HG03439 (cell line): ENCODE results near the gene DNAJB14.
"Not testable (repeated sequence)": the region's sequence is repeated elsewhere in the genome, so short reads cannot be mapped to it uniquely, and the experiment has no call there.

Experiments
- ATAC-seq: cut with Tn5 transposase; IDR thresholded peaks from one replicate; pipeline ENCODE4 v1.9.1; 2021; ENCODE audit warnings: mild to moderate bottlenecking, moderate library complexity; ENCODE audit not compliant: unreplicated experiment

DNAJB14 gene

DNA sequence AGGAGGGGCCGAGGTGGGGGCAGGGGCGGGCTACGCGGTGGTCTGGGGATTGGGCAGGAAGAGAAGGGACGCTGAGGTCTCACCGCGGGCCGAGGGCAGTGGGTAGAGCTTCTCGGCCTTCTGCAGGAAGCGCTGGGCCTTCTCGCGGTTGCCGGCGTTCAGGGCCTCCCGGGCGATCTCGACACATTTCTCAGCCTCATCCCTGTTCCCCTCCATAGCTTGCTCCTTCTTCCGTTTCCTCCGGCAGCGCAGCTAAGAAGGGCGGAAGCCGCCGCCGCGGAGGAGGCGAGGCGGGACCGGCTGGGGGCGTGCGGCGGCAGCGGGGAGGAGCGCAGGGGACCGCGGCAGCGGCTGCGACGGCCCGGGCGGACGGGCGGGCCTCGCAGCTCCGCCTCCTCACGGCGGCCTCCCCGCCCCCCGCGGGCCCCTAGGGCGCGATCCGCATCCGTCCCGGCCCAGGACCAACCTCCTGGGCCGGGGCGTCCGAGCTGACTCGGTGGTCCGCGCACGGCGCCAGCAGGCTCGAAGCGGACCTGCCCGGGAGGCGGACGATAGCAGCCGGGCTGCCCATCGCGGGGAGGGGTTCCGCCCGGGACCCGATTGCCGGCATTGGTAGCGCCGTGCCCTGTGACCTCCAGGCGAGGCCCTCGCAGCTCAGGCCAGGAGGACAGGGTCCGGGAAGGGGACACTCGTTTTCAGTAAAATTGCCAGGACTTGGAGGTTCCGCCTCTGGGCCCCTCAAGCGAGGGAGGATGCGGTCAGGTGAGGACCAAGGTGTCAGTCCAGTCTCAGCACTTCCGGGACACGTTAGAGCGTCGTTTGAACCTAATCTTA lies at the start of gene DNAJB14:
TSS of gene DNAJB14 (minus strand) at position 263 of the 834 bp plus-strand sequence. CDS start at position 216, 47 bp downstream.
- ATAC-seq, result peak; percentile 40

DNA sequence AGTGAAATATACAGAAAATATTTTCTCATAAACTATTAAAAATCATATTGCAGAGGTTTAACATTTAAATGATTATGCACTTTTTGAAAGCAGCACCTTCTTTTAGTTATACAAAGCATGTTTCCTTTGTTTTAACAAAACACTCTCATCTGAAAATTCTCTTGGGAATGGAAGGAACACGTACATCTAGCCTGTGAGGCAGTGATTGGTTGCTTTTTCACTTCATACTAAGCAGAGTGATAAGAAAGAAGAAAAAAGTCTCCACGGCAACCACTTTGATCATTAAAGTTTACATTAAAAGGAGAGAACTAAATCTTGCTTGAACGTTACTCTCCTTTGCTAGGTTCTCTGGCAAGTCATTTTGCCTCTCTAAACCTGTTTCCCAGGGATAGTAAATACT lies 45.3 kb upstream of the DNAJB14 start:
- ATAC-seq, result no peak

DNA sequence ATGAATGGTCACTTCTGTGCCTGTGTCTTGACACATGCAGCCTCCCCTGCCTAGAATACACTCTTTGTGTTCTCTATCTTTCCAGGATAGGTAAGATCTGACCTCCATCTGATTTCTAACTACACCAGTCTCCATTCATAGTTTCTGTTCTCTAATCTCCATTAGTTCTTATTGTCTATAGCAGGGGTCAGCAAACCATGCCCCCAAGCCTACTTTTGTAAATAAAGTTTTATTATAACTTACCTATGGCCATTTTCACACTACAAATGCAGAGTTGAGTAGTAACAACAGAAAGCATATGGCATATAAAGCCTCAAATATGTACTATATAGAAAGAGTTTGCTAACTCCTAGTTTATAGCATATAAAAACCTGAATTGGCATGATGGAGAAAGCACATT lies 41.3 kb upstream of the DNAJB14 start:
- no peak for ATAC-seq

DNA sequence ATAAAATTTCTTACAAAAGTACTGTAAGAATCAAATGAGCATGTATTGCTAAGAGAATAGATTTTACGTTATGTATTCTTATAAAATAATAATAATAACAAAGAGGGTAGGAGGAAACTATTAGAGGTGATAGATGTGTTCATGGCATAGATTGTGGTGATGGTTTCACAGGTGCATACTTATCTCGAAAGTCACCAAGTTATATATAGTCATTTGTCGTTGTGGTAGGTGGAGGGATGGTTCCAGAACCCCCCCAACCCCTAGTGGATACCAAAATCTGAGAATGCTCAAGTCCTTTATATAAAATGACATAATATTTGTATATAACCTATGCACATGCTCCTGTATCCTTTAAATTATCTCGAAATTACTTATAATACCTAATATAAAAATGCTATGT lies 40.4 kb upstream of the DNAJB14 start:
- ATAC-seq, result no peak

DNA sequence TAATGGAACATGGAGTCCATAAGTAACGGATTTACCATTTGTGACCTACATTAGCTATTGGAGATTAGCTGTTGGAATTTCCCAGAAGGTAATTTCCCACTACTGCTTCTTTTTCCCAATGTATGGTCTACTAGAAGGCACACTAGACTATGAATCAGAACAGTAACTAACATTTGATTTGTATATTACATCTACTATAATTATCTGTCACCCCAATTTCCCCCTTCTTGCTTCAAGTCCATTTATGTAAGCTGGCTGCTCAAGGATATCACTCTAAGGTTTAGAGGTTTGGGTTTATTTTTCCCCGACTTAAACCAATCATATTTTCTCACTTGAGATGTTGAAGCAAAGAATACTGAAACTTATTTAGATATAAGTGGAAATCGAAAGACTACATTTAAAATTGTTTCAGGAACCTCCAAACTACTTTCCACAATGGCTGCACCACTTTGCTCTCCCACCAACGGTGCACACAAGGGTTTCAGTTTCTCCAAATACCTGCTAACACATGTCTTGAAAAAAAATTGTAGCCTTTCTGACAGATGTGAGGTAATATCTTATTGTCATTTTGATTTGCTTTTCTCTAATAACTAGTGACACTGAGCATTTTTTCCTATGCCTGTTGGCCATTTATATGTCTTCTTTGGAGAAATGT lies 37.0 kb upstream of the DNAJB14 start:
- no peak for ATAC-seq

DNA sequence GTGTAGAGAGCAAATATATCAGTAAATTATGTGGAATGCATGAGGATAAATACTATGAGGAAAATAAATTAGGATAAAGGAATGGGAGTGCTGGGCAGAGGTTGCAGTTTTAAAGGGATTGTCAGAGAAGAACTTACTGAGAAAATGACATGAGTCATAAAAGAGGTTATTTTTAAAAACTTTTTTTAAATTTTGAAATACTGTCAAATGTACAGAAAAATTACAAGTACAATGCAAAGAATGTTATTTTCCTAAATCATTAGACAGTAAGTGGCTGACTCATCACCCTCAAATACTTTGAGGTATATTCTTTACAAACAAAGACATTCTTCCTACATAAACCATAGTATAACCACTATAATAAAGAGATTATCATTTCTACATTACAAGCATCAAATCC lies 33.5 kb upstream of the DNAJB14 start:
- ATAC-seq, result no peak

DNA sequence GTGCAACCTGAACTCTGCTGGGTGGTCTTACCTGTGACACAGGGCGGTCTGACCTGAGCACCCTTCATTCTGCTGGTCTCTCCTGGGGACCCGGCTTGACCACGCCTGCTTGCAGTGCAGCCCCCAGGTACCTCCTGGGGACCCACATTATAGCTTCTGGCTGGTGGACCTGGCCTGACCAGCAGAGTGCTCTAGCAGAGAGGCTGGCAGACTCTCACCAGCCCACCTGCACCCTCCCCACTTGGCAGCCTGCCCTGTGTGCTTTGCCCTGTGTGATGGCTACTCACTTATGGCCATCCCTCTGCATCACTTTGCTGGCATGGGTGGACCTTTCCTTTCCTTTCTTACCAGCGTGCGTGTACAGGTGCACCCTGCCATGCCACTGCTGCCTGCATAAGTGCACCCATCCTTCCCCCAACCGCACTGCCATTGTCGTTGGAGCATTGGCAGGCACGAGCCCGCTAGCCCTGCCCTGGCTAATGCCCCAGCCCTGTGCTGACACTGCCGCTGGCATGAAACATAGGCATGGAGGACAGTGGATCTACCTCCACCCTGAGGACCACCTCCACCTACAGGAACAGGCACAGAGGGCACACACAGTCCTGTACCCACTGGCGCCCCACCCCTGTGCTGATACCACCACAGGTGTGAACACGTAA lies 25.2 kb upstream of the DNAJB14 start:
- ATAC-seq, result no peak

DNA sequence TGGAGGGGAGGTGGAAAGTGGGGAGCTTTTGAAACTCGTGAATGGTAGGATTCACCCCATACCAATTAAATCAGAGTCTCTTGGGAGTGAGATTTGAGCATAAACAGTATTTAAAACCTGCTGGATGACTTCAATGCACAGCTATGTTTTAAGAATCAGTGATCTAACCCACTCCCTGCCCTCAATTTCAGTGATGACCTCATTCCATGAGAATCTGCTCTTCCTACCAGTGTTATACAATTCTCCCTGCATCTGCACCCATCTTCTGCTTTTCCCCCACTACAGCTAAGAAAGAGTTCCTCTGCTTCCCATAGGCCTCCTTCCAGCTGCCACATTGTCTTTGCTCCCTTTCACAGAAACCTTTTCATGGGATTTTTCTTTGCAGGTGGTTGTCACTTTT lies 21.9 kb upstream of the DNAJB14 start:
- no peak for ATAC-seq

DNA sequence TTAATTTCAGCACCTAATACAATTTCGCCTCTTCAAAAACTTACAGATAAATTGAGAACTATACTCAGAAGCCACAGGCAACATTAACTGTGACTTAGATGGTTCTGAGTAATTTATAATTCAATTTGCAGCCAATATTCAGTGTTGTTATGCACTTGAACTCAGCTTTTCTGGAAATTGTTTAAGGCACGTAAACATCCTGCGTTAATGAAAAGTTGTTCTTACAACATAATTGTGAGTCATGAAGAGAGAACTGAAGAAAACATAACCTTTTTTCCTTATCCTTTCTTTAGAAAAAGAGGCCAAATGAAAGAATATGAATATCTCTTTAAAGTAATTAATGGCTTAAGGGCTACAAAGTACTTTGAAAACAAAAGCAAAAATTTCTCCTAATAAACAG lies 20.3 kb upstream of the DNAJB14 start:
- no peak for ATAC-seq

DNA sequence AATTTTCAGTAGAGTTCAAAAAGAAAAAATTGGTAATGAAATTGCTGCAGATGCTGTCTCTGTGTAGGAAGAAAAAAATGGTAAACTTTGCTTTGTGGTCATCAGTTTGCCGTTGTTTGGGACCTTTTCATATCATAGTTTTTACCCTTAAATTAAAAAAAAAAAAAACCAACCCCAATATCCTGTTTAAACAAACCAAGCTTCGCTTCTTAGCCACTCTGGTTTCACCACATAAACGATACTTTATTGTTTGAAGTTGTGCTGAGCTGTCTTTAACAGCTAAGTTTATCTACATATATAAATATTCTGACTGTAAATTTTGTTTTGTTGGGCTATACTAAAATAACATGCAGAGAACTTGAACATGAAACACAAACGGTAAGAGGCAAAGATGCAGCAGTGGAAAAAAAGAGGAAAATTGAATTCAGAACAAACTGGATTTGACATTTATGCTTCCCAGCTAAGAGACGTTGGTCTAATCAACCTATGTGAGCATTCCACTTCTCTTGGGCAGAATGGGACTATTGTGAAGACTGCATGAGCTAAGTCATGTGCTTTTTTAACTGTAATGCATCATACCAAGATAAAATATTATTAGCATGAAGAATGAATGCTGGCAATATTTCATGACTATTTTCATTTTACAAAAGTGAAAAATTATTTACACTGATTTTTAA lies 19.4 kb upstream of the DNAJB14 start:
- no peak for ATAC-seq

DNA sequence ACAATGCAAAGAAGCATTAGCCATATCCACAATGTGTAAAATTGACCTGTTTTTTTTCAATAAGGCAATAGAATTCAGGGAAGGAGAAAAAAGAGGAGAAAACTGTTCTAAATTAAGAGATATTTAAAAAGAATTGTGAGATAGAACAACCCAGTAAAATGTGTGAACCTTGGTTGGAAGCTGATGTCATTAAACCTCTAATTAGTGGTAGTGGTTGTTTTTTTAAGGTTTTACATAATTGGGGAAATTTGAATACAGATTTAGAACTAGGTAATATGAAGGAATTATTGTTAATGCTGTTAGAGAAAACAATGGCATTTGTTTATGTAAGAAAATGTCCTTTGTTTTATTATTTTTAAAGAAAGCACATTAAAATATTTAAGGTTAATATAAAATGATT lies 18.8 kb upstream of the DNAJB14 start:
- no peak for ATAC-seq

DNA sequence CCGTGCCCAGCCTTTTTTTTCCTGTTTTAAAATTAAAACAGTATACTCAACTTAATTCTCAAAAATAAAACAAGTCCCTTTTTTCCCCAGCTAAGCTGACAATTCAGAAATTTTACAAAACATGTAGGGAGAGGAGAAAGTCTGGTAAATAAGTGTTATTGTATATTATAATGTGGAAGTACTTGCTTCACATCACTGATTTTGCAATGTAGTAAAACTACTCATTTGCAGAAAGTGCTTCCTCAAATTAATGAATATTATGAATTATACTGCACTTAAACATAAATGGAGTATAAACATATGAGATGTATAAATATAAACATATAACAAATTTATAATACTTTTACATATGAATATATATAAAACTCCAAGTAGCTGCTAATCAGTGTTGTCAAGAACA lies 15.3 kb upstream of the DNAJB14 start:
- no peak for ATAC-seq

DNA sequence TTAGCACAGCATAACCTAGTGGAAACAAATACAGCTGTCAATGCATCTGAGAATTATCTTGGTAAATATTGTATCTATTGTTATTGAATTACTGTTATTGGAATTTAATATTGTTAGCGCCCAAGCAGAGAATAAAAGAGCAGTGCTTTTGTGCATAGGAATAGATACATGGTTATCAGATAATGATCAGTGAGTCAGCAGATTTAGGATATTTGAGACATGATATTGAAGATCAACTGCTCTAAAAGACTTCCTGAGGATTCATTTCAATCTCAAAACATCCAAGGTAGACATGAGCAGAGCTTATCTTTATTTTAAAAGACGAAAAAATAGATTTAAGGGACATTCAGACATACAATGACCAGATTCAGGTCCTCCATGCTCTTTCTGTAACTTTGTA lies 14.2 kb upstream of the DNAJB14 start:
- no peak for ATAC-seq

DNA sequence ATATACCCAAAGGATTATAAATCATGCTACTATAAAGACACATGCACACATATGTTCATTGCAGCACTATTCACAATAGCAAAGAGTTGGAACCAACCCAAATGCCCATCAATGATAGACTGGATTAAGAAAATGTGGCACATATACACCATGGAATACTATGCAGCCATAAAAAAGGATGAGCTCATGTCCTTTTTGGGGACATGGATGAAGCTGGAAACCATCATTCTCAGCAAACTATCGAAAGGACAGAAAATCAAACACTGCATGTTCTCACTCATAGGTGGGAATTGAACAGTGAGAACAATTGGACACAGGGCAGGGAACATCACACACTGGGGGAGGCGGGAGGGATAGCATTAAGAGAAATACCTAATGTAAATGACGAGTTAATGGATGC lies 11.8 kb upstream of the DNAJB14 start:
- not testable (repeated sequence) for ATAC-seq

DNA sequence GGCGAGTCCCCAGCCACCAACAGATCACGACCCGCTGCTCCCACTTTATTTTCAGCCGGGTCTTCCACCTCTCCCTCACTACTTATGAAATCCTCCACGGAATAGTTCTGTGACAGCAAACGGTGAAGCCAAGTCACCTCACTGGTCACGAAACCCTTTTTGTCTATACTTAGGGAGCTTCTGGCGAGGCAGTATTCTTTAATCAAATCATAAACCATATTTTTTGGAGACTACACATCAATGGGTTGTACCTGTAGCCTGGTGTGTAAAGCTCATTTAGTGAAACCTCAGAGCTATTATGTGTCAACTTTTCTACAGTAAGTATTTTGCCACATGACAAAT lies 4.5 kb upstream of the DNAJB14 start:
- no peak for ATAC-seq

DNA sequence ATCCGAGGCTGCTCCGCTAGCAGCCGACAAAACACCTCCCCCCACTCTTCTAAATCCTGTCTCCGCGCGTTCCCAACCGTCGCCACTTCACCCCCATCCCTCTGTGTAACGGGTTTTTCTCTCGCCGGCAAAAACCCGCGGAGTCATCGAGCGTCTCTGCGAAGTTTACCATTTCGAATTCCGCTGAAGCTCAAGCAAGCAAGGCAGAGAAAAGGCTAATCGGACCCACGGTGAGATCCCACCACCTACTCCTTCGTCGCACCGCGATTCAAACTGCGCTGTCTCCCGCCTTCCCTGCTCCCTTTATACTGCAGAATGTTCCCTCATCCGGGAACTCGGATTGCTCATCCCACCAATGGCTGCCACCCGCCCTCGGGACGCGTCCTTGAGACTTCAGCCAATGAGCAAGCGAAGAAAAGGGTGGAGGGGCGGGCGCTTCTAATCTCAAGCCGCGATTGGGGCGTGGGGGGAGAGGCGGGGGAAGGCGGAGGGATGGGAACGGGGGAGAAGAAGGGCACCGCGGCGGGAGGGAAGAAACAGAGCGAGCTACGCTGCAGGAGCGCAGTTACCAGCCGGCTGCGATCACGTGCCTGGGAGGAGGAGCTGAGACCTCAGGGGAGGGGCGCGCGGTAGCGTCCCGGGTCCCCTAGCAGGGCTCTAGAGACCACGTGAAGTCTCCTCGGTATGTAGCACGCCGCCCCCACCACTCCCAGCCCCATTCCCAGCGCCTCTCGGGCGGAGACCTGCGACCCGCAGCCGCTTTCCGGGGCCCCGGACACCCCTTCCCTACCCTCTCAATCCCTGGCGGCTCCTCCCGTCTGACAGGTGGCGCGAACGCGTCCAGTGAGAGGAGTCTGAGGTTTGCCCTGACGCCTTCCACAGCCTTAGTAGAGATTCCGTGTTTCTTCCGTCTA lies 3.8 kb upstream of the DNAJB14 start, which contains the start of gene H2AZ1:
TSS of gene H2AZ1 (minus strand) at position 277 of the 914 bp plus-strand sequence. CDS start at position 172, 105 bp downstream.
- peak; percentile 58 for ATAC-seq

DNA sequence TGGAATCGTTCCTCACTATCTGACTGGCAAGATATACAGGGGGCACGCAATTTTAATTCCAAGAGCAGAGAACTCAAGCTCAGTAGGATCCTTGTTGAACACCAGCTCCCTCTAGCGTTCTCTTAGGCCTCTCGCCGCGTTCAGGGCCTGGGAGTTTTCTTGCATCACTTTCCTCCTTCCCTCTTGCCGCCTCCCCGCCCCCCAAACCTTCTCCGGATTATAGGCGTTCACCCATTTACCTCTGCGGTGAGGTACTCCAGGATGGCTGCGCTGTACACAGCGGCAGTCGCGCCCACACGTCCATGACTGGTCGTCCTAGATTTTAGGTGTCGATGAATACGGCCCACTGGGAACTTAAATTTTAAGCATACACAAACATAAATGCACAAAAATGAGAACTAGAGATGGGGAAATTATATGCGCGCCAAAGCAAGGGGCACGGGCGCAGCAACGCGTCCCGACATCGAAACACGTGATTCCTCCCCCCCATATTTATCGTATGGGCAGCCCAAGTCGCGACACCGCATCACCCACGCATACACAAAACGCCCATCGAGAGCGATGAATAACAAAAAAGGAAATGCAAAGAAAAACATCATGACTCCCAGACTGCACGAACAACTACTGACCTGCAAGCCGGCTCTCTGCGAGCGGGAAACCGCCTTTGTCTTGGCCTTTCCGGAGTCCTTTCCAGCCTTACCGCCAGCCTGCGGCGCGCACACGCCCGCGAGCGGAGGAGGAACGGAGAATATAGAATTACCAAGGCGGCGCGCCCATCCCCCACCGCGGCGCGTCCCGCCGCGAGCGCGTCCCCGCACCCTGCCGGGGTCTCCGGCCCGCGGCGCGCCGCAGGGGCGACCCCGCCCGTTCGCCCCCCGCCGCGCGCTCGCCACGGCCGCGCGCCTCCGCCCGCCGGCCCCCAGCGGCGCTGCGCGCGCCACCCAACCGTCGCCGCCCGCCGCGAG lies 2.9 kb upstream of the DNAJB14 start:
- peak; percentile 32 for ATAC-seq

DNA sequence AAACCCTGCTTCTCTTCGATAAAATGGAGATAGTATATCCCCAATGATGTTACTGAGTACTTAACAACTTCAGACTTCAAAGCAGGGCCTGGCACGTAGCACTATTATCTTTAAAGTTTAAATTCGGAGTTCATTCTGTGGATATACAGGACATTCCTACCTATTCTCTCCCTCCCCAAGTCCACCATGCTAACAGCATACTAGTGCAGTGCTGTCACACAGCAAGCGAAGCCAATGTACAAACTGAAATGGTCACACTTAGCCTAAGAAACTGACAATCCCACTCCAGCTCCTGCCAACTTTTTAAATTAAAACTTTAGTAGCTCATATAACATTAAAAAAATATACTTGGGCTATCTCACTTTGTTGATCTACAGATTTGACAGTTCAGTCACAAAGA lies 1.2 kb upstream of the DNAJB14 start:
- ATAC-seq, result no peak

DNA sequence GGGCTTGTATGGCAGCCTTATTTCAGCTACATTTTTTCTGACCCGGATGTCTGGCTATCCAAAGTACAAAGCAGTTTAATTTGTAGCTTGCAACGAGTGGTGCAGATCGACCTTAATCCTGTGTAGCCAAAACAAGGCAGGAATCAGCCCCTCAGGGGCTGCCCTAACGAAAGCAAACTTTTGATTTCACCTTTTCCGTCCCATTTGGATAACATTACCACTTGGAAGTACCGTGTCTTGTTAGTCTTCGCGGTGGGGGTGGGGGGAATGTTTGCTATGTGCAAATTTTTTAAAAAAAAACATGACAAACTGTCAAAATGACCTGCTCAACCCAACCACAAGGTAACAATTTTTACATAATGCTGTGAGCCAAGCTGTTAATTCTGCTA lies 766 bp upstream of the DNAJB14 start:
- no peak for ATAC-seq
